SK-N-SH treated with all-trans-retinoic acid at 6 μM for 48 hours (cell line): ENCODE results near the gene CHKB.
"Not testable (repeated sequence)": the region's sequence is repeated elsewhere in the genome, so short reads cannot be mapped to it uniquely, and the experiment has no call there.

Experiments used
- ATAC-seq: fragments of 200-7000 bp; cut with Tn5 transposase; 3 replicates; pipeline ENCODE4 v1.9.1; 2020; ENCODE audit warnings: mild to moderate bottlenecking, moderate library complexity
- ARNTL ChIP-seq: fragments of 450-650 bp; formaldehyde crosslinking; IDR thresholded peaks from 2 replicates; pipeline ENCODE4 v1.5.0; 2020; ENCODE audit warnings: low read depth, mild to moderate bottlenecking, moderate library complexity, borderline replicate concordance
- BACH2 ChIP-seq: fragments of 250-450 bp; sonication (Bioruptor Pico); IDR thresholded peaks from 2 replicates; pipeline ENCODE4 v1.9.0; 2021; ENCODE audit warnings: mild to moderate bottlenecking, borderline replicate concordance
- CSDC2 ChIP-seq: fragments of 250-450 bp; sonication (Bioruptor Pico); IDR thresholded peaks from 2 replicates; pipeline ENCODE4 v1.5.0; 2020; ENCODE audit warnings: mild to moderate bottlenecking, moderate library complexity
- ESRRG ChIP-seq: fragments of 250-450 bp; sonication (Bioruptor Pico); IDR thresholded peaks from 2 replicates; pipeline ENCODE4 v1.6.1; 2021; ENCODE audit warnings: mild to moderate bottlenecking
- GLIS3 ChIP-seq: fragments of 250-450 bp; sonication (Bioruptor Pico); IDR thresholded peaks from 2 replicates; pipeline ENCODE4 v1.5.0; 2020; ENCODE audit warnings: mild to moderate bottlenecking, moderate library complexity
- ISL1 ChIP-seq: fragments of 250-450 bp; sonication (Bioruptor Pico); IDR thresholded peaks from 2 replicates; pipeline ENCODE4 v2.1.2; 2022; ENCODE audit warnings: mild to moderate bottlenecking, moderate library complexity
- OSR1 ChIP-seq: fragments of 250-450 bp; sonication (Bioruptor Pico); IDR thresholded peaks from 2 replicates; pipeline ENCODE4 v1.8.0; 2022; ENCODE audit warnings: moderate library complexity, mild to moderate bottlenecking, inconsistent platforms
- PATZ1 ChIP-seq: fragments of 250-450 bp; sonication (Bioruptor Pico); IDR thresholded peaks from 2 replicates; pipeline ENCODE4 v1.8.0; 2020; ENCODE audit warnings: mild to moderate bottlenecking, moderate library complexity, borderline replicate concordance
- PPARA ChIP-seq: fragments of 250-450 bp; sonication (Bioruptor Pico); IDR thresholded peaks from 2 replicates; pipeline ENCODE4 v1.5.0; 2020; ENCODE audit warnings: mild to moderate bottlenecking, borderline replicate concordance
- RARB ChIP-seq: fragments of 250-450 bp; sonication (Bioruptor Pico); IDR thresholded peaks from 2 replicates; pipeline ENCODE4 v1.8.0; 2021; ENCODE audit warnings: mild to moderate bottlenecking, moderate library complexity
- SNAI2 ChIP-seq: fragments of 250-450 bp; sonication (Bioruptor Pico); IDR thresholded peaks from 2 replicates; pipeline ENCODE4 v1.5.0; 2020; ENCODE audit warnings: mild to moderate bottlenecking, moderate library complexity
- TCF4 ChIP-seq: fragments of 250-450 bp; sonication (Bioruptor Pico); IDR thresholded peaks from 2 replicates; pipeline ENCODE4 v1.8.0; 2021; ENCODE audit warnings: mild to moderate bottlenecking, moderate library complexity, borderline replicate concordance
- TOX ChIP-seq: fragments of 250-450 bp; sonication (Bioruptor Pico); IDR thresholded peaks from 2 replicates; pipeline ENCODE4 v1.8.0; 2021; ENCODE audit warnings: mild to moderate bottlenecking, moderate library complexity, borderline replicate concordance
- ZC3H10 ChIP-seq: fragments of 250-450 bp; sonication (Bioruptor Pico); IDR thresholded peaks from 2 replicates; pipeline ENCODE4 v1.5.1; 2021; ENCODE audit warnings: mild to moderate bottlenecking, moderate library complexity
- ZFP30 ChIP-seq: fragments of 450-650 bp; formaldehyde crosslinking; IDR thresholded peaks from 2 replicates; pipeline ENCODE4 v1.5.0; 2022; ENCODE audit warnings: mild to moderate bottlenecking, moderate library complexity
- ZNF565 ChIP-seq: fragments of 450-650 bp; formaldehyde crosslinking; conservative IDR thresholded peaks from 2 replicates; pipeline ENCODE4 v1.5.0; 2020; ENCODE audit warnings: low read depth, mild to moderate bottlenecking, moderate library complexity
- ZNF70 ChIP-seq: fragments of 450-650 bp; formaldehyde crosslinking; IDR thresholded peaks from 2 replicates; pipeline ENCODE4 v1.5.0; 2020; ENCODE audit warnings: mild to moderate bottlenecking, moderate library complexity
- ZNF8 ChIP-seq: fragments of 450-650 bp; formaldehyde crosslinking; IDR thresholded peaks from 2 replicates; pipeline ENCODE4 v1.5.0; 2020; ENCODE audit warnings: mild to moderate bottlenecking, moderate library complexity
- TF ChIP-seq, protein P1 (sequence below): fragments of 250-450 bp; sonication (Bioruptor Pico); IDR thresholded peaks from 2 replicates; pipeline ENCODE4 v1.5.1; 2021; ENCODE audit warnings: mild to moderate bottlenecking, moderate library complexity
- TF ChIP-seq, protein P2 (sequence below): fragments of 250-450 bp; sonication (Bioruptor Pico); IDR thresholded peaks from 2 replicates; pipeline ENCODE4 v1.8.0; 2021; ENCODE audit warnings: low read depth, mild to moderate bottlenecking, moderate library complexity, borderline replicate concordance
- TF ChIP-seq, protein P3 (sequence below): fragments of 250-450 bp; sonication (Bioruptor Pico); IDR thresholded peaks from 2 replicates; pipeline ENCODE4 v1.5.0; 2020; ENCODE audit warnings: mild to moderate bottlenecking, moderate library complexity

CHKB gene

DNA sequence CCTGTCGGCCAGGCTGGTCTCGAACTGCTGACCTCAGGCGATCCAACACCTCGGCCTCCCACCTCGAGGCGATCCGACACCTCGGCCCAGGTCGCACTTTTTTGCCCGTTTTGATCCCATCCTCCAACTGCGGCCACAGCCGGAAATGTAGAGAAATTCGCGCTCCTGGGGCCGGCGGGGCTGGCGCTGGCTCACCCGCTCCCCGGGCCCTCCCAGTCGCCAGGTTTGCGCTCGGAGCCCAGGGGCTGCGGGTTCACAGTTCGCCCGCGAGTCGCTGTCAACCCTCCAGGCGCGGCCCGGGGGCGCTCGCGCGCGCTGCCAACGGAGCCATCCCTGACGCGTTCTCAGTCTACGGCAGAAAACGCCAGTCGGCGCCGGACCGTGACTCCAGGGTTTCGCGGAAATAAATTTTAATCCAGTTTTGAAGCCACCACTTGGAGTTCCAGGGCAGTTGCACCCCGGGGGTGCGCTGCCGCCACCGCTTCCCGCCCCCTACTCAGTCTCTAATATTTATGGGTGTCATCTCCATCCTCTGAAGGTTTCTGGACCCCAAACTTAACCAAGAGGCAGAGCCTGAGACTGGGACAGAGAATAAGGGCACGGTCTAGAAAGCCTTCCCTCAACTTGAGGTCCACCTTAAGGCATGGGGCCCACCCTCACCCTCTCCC, 38.4 kb downstream of the CHKB start (continued):
- TF ChIP-seq BACH2 (CRISPR knock-in tag) (no peak), TCF4 (no peak), CSDC2 (CRISPR knock-in tag) (no peak)
- TF ChIP-seq, protein P1, sequence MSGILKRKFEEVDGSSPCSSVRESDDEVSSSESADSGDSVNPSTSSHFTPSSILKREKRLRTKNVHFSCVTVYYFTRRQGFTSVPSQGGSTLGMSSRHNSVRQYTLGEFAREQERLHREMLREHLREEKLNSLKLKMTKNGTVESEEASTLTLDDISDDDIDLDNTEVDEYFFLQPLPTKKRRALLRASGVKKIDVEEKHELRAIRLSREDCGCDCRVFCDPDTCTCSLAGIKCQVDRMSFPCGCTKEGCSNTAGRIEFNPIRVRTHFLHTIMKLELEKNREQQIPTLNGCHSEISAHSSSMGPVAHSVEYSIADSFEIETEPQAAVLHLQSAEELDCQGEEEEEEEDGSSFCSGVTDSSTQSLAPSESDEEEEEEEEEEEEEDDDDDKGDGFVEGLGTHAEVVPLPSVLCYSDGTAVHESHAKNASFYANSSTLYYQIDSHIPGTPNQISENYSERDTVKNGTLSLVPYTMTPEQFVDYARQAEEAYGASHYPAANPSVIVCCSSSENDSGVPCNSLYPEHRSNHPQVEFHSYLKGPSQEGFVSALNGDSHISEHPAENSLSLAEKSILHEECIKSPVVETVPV (CRISPR knock-in tag): no peak

GRCh38 chr22:50542416-50542927, 40.2 kb downstream of the CHKB start:
- no peak for ATAC-seq
- no peak for TF ChIP-seq ZNF565 (CRISPR knock-in tag)
- TF ChIP-seq SNAI2: no peak
- TF ChIP-seq OSR1 (CRISPR knock-in tag): no peak
- TF ChIP-seq GLIS3 (CRISPR knock-in tag): no peak
- no peak for TF ChIP-seq TOX (CRISPR knock-in tag)
- TF ChIP-seq ZC3H10 (CRISPR knock-in tag): no peak
- no peak for TF ChIP-seq ESRRG
- TF ChIP-seq ZNF8 (CRISPR knock-in tag): no peak
- no peak for TF ChIP-seq ISL1 (CRISPR knock-in tag)
- no peak for TF ChIP-seq TCF4
- no peak for TF ChIP-seq ZNF70 (CRISPR knock-in tag)
- TF ChIP-seq ZFP30 (CRISPR knock-in tag): no peak
- TF ChIP-seq, protein P2, sequence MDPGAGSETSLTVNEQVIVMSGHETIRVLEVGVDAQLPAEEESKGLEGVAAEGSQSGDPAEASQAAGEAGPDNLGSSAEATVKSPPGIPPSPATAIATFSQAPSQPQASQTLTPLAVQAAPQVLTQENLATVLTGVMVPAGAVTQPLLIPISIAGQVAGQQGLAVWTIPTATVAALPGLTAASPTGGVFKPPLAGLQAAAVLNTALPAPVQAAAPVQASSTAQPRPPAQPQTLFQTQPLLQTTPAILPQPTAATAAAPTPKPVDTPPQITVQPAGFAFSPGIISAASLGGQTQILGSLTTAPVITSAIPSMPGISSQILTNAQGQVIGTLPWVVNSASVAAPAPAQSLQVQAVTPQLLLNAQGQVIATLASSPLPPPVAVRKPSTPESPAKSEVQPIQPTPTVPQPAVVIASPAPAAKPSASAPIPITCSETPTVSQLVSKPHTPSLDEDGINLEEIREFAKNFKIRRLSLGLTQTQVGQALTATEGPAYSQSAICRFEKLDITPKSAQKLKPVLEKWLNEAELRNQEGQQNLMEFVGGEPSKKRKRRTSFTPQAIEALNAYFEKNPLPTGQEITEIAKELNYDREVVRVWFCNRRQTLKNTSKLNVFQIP (CRISPR knock-in tag): no peak
- TF ChIP-seq CSDC2 (CRISPR knock-in tag): no peak
- no peak for TF ChIP-seq PATZ1 (CRISPR knock-in tag)
- TF ChIP-seq, protein P3, sequence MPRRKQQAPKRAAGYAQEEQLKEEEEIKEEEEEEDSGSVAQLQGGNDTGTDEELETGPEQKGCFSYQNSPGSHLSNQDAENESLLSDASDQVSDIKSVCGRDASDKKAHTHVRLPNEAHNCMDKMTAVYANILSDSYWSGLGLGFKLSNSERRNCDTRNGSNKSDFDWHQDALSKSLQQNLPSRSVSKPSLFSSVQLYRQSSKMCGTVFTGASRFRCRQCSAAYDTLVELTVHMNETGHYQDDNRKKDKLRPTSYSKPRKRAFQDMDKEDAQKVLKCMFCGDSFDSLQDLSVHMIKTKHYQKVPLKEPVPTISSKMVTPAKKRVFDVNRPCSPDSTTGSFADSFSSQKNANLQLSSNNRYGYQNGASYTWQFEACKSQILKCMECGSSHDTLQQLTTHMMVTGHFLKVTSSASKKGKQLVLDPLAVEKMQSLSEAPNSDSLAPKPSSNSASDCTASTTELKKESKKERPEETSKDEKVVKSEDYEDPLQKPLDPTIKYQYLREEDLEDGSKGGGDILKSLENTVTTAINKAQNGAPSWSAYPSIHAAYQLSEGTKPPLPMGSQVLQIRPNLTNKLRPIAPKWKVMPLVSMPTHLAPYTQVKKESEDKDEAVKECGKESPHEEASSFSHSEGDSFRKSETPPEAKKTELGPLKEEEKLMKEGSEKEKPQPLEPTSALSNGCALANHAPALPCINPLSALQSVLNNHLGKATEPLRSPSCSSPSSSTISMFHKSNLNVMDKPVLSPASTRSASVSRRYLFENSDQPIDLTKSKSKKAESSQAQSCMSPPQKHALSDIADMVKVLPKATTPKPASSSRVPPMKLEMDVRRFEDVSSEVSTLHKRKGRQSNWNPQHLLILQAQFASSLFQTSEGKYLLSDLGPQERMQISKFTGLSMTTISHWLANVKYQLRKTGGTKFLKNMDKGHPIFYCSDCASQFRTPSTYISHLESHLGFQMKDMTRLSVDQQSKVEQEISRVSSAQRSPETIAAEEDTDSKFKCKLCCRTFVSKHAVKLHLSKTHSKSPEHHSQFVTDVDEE: no peak
- TF ChIP-seq, all 23 proteins: peak for 0

DNA sequence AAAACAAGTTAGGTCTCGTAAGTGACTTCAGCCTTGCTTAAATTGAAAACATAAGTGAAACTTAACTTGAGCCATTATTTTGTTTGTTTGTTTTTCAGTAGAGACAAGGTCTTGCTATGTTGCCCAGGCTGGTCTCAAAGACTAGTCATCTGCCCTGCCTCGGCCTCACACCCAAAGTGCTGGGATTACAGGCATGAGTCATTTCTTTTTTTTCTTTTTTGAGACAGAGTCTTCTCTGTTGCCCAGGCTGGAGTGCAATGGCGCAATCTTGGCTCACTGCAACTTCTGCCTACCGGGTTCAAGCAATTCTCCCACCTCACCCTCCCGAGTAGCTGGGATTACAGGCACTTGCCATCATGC, 41.0 kb downstream of the CHKB start:
- ATAC-seq: not testable (repeated sequence)

DNA sequence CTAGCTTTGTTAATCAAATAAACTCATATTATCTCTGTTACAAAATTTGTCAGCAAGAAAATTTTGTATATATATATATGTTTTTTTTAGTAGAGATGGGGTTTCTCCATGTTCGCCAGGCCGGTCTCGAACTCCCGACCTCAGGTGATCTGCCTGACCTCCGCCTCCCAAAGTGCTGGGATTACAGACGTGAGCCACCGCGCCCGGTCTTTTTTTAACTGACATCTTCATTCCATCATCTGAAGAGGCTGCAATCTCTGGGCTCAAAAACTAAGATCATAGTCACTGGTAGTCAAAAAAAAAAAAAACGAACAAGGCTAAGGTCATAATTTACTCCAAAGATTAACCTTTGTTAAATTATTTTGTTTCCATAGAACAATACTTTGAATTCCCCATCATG, 42.3 kb downstream of the CHKB start:
- no peak for ATAC-seq
- TF ChIP-seq PATZ1 (CRISPR knock-in tag) (no peak), ARNTL (CRISPR knock-in tag) (no peak), ISL1 (CRISPR knock-in tag) (no peak), ZC3H10 (CRISPR knock-in tag) (no peak), RARB (no peak), PPARA (CRISPR knock-in tag) (no peak), CSDC2 (CRISPR knock-in tag) (no peak), BACH2 (CRISPR knock-in tag) (no peak), SNAI2 (no peak), ZNF565 (CRISPR knock-in tag) (no peak), OSR1 (CRISPR knock-in tag) (no peak), TCF4 (no peak)
- TF ChIP-seq, protein P3: no peak
- TF ChIP-seq, protein P2 (CRISPR knock-in tag): no peak
